Measurements from ENCODE around the gene SELPLG.

GRCh38 chr12:108611884-108612415, 21.7 kb downstream of the SELPLG start:
- TF ChIP-seq, protein P1, sequence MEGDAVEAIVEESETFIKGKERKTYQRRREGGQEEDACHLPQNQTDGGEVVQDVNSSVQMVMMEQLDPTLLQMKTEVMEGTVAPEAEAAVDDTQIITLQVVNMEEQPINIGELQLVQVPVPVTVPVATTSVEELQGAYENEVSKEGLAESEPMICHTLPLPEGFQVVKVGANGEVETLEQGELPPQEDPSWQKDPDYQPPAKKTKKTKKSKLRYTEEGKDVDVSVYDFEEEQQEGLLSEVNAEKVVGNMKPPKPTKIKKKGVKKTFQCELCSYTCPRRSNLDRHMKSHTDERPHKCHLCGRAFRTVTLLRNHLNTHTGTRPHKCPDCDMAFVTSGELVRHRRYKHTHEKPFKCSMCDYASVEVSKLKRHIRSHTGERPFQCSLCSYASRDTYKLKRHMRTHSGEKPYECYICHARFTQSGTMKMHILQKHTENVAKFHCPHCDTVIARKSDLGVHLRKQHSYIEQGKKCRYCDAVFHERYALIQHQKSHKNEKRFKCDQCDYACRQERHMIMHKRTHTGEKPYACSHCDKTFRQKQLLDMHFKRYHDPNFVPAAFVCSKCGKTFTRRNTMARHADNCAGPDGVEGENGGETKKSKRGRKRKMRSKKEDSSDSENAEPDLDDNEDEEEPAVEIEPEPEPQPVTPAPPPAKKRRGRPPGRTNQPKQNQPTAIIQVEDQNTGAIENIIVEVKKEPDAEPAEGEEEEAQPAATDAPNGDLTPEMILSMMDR (conservative IDR thresholded peaks at IDR 0.05; ENCODE audit: low read depth, low read length) = peak; percentile 55
- no peak for TF ChIP-seq EZH2 (IDR thresholded peaks at IDR 0.05; ENCODE audit: borderline replicate concordance, low read depth, low read length, poor library complexity, severe bottlenecking)

Measured in A673 (cell line).